ENCODE measurements around the gene MOSPD3.
A peak's percentile ranks its signal among the peaks of the same experiment; 100 is the strongest.
"Not testable (repeated sequence)": the region's sequence is repeated elsewhere in the genome, so short reads cannot be mapped to it uniquely, and the experiment has no call there.

MOSPD3 gene

GRCh38 chr7:100611983-100612729 lies at the start of gene MOSPD3:
TSS of gene MOSPD3 (plus strand) at chr7:100612540. CDS start at chr7:100612792, 252 bp downstream.
- peak; percentile 100 for FAIRE-seq

- no peak for FAIRE-seq
Measured at GRCh38 chr7:100563100-100563564, 49.2 kb upstream of the MOSPD3 start.

- FAIRE-seq: no peak
Measured at GRCh38 chr7:100563809-100564400, 48.4 kb upstream of the MOSPD3 start.

GRCh38 chr7:100564405-100564804 lies 47.9 kb upstream of the MOSPD3 start:
- not testable (repeated sequence) for FAIRE-seq

- no peak for FAIRE-seq
Measured at GRCh38 chr7:100565133-100565571, 47.2 kb upstream of the MOSPD3 start.

- FAIRE-seq: no peak
Measured at GRCh38 chr7:100566018-100566531, 46.3 kb upstream of the MOSPD3 start.

GRCh38 chr7:100567031-100567730 lies 45.2 kb upstream of the MOSPD3 start:
- FAIRE-seq: no peak

GRCh38 chr7:100567751-100568175 lies 44.6 kb upstream of the MOSPD3 start:
- no peak for FAIRE-seq

- FAIRE-seq: no peak
Measured at GRCh38 chr7:100568176-100568895, 44.0 kb upstream of the MOSPD3 start.

- FAIRE-seq: no peak
Measured at GRCh38 chr7:100568896-100569844, 43.2 kb upstream of the MOSPD3 start.

GRCh38 chr7:100570954-100571828 lies 41.1 kb upstream of the MOSPD3 start:
- FAIRE-seq: no peak

GRCh38 chr7:100571829-100572116 lies 40.6 kb upstream of the MOSPD3 start:
- FAIRE-seq: no peak

GRCh38 chr7:100572281-100572948 lies 39.9 kb upstream of the MOSPD3 start:
- FAIRE-seq: no peak

- no peak for FAIRE-seq
Measured at GRCh38 chr7:100572949-100573675, 39.2 kb upstream of the MOSPD3 start.

- FAIRE-seq: no peak
Measured at GRCh38 chr7:100573691-100574361, 38.5 kb upstream of the MOSPD3 start, which contains the start of gene SAP25. TSS of gene SAP25 (minus strand) at chr7:100573900. CDS start at chr7:100573742, 158 bp downstream.

- FAIRE-seq: no peak
Measured at GRCh38 chr7:100574362-100575205, 37.8 kb upstream of the MOSPD3 start.

GRCh38 chr7:100575206-100575631 lies 37.1 kb upstream of the MOSPD3 start:
- no peak for FAIRE-seq

Data from A204.1 (cell line).